Mesenchymal stem cell (in vitro differentiated cells and primary cell): ENCODE measurements around the gene TIGAR.

Experiments used
- DNase-seq: peaks from one replicate; pipeline ENCODE4 v3.0.0-alpha.2; 2013
- H2AFZ ChIP-seq: one replicate; pipeline ENCODE4 v1.6.1; 2013; ENCODE audit warnings: low read depth, mild to moderate bottlenecking, control low read depth, inconsistent platforms, low read length, moderate library complexity
- H2AK5ac ChIP-seq: 2 replicates; pipeline ENCODE4 v1.6.1; 2013; ENCODE audit warnings: low read length, moderate library complexity, mild to moderate bottlenecking, inconsistent platforms; ENCODE audit not compliant: severe bottlenecking
- H2BK120ac ChIP-seq: one replicate; pipeline ENCODE4 v1.6.1; 2013; ENCODE audit warnings: low read depth, mild to moderate bottlenecking, inconsistent platforms, low read length, moderate library complexity
- H2BK12ac ChIP-seq, 2 experiments: one replicate each; pipeline ENCODE4 v1.6.1; 2013; ENCODE audit warnings: inconsistent platforms in 2 of 2, low read length in 2 of 2, mild to moderate bottlenecking in 2 of 2, moderate library complexity in 2 of 2, control low read depth in 1 of 2
- H2BK15ac ChIP-seq: one replicate; pipeline ENCODE4 v1.6.1; 2013; ENCODE audit warnings: mild to moderate bottlenecking, low read depth, inconsistent platforms; ENCODE audit not compliant: poor library complexity, severe bottlenecking
- H2BK5ac ChIP-seq: 2 replicates; pipeline ENCODE4 v1.6.1; 2013; ENCODE audit warnings: low read depth, mild to moderate bottlenecking, low read length, control low read depth, inconsistent platforms; ENCODE audit not compliant: poor library complexity, severe bottlenecking
- H3K14ac ChIP-seq, 2 experiments: one replicate each; pipeline ENCODE4 v1.6.1; 2013; ENCODE audit warnings: inconsistent platforms in 2 of 2, low read length in 2 of 2, control low read depth in 1 of 2, mild to moderate bottlenecking in 1 of 2, moderate library complexity in 1 of 2
- H3K18ac ChIP-seq, 2 experiments: one replicate each; pipeline ENCODE4 v1.6.1; 2013; ENCODE audit warnings: inconsistent platforms in 2 of 2, low read length in 2 of 2, control low read depth in 1 of 2, low read depth in 1 of 2, mild to moderate bottlenecking in 1 of 2
- H3K23ac ChIP-seq, 2 experiments: one replicate each; pipeline ENCODE4 v1.6.1; 2013; ENCODE audit warnings: inconsistent platforms in 2 of 2, low read length in 2 of 2, mild to moderate bottlenecking in 2 of 2, moderate library complexity in 2 of 2, control low read depth in 1 of 2
- H3K27ac ChIP-seq: 2 replicates; pipeline ENCODE4 v1.5.1; 2013; ENCODE audit warnings: mild to moderate bottlenecking, moderate library complexity, low read length, control low read depth, inconsistent platforms; ENCODE audit not compliant: poor library complexity, severe bottlenecking
- H3K27me3 ChIP-seq, 2 experiments: 2 replicates each; pipeline versions ENCODE4 v1.6.1 to v1.7.0; 2013; ENCODE audit warnings: low read length in 2 of 2, mild to moderate bottlenecking in 2 of 2, moderate library complexity in 2 of 2, control low read depth in 1 of 2, inconsistent platforms in 1 of 2; ENCODE audit not compliant: control insufficient read depth in 1 of 2, insufficient read depth in 1 of 2
- H3K36me3 ChIP-seq, 2 experiments: 2 replicates each; pipeline versions ENCODE4 v1.6.1 to v1.7.0; 2013; ENCODE audit warnings: low read length in 2 of 2, control low read depth in 1 of 2, inconsistent platforms in 1 of 2, low read depth in 1 of 2, mild to moderate bottlenecking in 1 of 2; ENCODE audit not compliant: insufficient read depth in 2 of 2, control insufficient read depth in 1 of 2
- H3K4ac ChIP-seq, 2 experiments: one replicate each; pipeline ENCODE4 v1.6.1; 2013; ENCODE audit warnings: inconsistent platforms in 2 of 2, low read length in 2 of 2, mild to moderate bottlenecking in 2 of 2, moderate library complexity in 2 of 2, control low read depth in 1 of 2, low read depth in 1 of 2
- H3K4me1 ChIP-seq: 2 replicates; pipeline ENCODE4 v1.6.1; 2013; ENCODE audit warnings: low read depth, low read length, control low read depth; ENCODE audit not compliant: control insufficient read depth, insufficient read depth
- H3K4me2 ChIP-seq: 2 replicates; pipeline ENCODE4 v1.6.1; 2013; ENCODE audit warnings: low read length, mild to moderate bottlenecking, inconsistent platforms; ENCODE audit not compliant: poor library complexity, severe bottlenecking
- H3K4me3 ChIP-seq, 2 experiments: 2 replicates each; pipeline versions ENCODE4 v1.5.1 to v1.7.0; 2013; ENCODE audit warnings: low read length in 2 of 2, mild to moderate bottlenecking in 2 of 2, control low read depth in 1 of 2, low read depth in 1 of 2; ENCODE audit not compliant: insufficient read depth in 1 of 2
- H3K79me1 ChIP-seq: replicated peaks from 2 replicates; pipeline ENCODE4 v1.6.1; 2013; ENCODE audit warnings: mild to moderate bottlenecking, control low read depth, low read length, inconsistent platforms; ENCODE audit not compliant: poor library complexity, severe bottlenecking
- H3K9ac ChIP-seq: 2 replicates; pipeline ENCODE4 v1.7.0; 2013; ENCODE audit warnings: mild to moderate bottlenecking, low read length, moderate library complexity
- H3K9me3 ChIP-seq: 2 replicates; pipeline ENCODE4 v1.7.0; 2013; ENCODE audit warnings: mild to moderate bottlenecking, low read length; ENCODE audit not compliant: control insufficient read depth
- H4K8ac ChIP-seq: one replicate; pipeline ENCODE4 v1.6.1; 2013; ENCODE audit warnings: inconsistent platforms, mild to moderate bottlenecking, low read length, moderate library complexity
- H4K91ac ChIP-seq: one replicate; pipeline ENCODE4 v1.6.1; 2013; ENCODE audit warnings: mild to moderate bottlenecking, low read length, inconsistent platforms
- WGBS: methylation state at CpG from one replicate; pipeline ENCODE4 v1.1.7; 2013; ENCODE audit warnings: mixed read lengths; 5-methylcytosine and 5-hydroxymethylcytosine counted together

The TIGAR gene

GRCh38 chr12:4356041-4356327, 35.0 kb downstream of the TIGAR start:
- Histone ChIP-seq H3K4me1 (no peaks in the 10 kb centered on the region), H3K14ac (no peak overlapping the region), H2BK15ac (no peak overlapping the region), H2BK5ac (no peak overlapping the region), H2BK120ac (no peak overlapping the region), H3K27me3 (no peaks in the 10 kb centered on the region), H3K9ac (no peak overlapping the region), H3K27ac (no peak overlapping the region), H3K36me3 (peaks cover 12 to 35% of the 10 kb centered on the region in 2 experiments), H2BK12ac (no peak overlapping the region), H3K79me1 (no peaks in the 10 kb centered on the region), H3K4ac (no peak overlapping the region), H3K9me3 (peaks cover 3% of the 10 kb centered on the region), H3K18ac (no peak overlapping the region), H3K23ac (no peak overlapping the region), H3K4me3 (no peak overlapping the region), H2AFZ (no peak overlapping the region), H2AK5ac (no peak overlapping the region), H3K4me2 (no peak overlapping the region), H4K8ac (no peak overlapping the region), H4K91ac (no peak overlapping the region)
- DNase-seq, result peak; percentile 9

GRCh38 chr12:4366090-4366489, 45.1 kb downstream of the TIGAR start:
- Histone ChIP-seq H3K4ac (no peak overlapping the region), H2BK5ac (no peak overlapping the region), H3K79me1 (no peaks in the 10 kb centered on the region), H4K91ac (no peak overlapping the region), H3K27me3 (peaks cover 0 to 3% of the 10 kb centered on the region in 2 experiments), H2BK12ac (no peak overlapping the region), H3K9me3 (no peaks in the 10 kb centered on the region), H3K36me3 (no peaks in the 10 kb centered on the region), H3K23ac (no peak overlapping the region), H3K27ac (no peak overlapping the region), H4K8ac (no peak overlapping the region), H3K4me2 (no peak overlapping the region), H3K18ac (no peak overlapping the region), H3K4me3 (no peak overlapping the region), H2BK15ac (no peak overlapping the region), H3K4me1 (no peaks in the 10 kb centered on the region), H2BK120ac (no peak overlapping the region), H3K9ac (no peak overlapping the region), H3K14ac (no peak overlapping the region), H2AK5ac (no peak overlapping the region), H2AFZ (no peak overlapping the region)
- no peak for DNase-seq
- 65% methylated on average over 2 of the region's 2 CpGs for WGBS

- no peak overlapping the region for H2BK12ac ChIP-seq
- WGBS, result 83% methylated on average over 4 of the region's 4 CpGs
- no peak overlapping the region for H2BK120ac ChIP-seq
- H3K4me1 ChIP-seq, result no peaks in the 10 kb centered on the region
- H2AK5ac ChIP-seq, result no peak overlapping the region
- DNase-seq, result no peak
- no peaks in the 10 kb centered on the region for H3K9me3 ChIP-seq
- H3K79me1 ChIP-seq, result no peaks in the 10 kb centered on the region
- no peak overlapping the region for H3K27ac ChIP-seq
- no peak overlapping the region for H3K23ac ChIP-seq
- no peak overlapping the region for H3K4ac ChIP-seq
- H3K4me2 ChIP-seq, result no peak overlapping the region
- H3K18ac ChIP-seq, result no peak overlapping the region
- no peak overlapping the region for H4K91ac ChIP-seq
- H3K4me3 ChIP-seq, result no peak overlapping the region
- H2BK5ac ChIP-seq, result no peak overlapping the region
- peaks cover 3 to 4% of the 10 kb centered on the region in 2 experiments for H3K27me3 ChIP-seq
- no peak overlapping the region for H2AFZ ChIP-seq
- no peak overlapping the region for H3K9ac ChIP-seq
- no peak overlapping the region for H2BK15ac ChIP-seq
- H3K36me3 ChIP-seq, result no peaks in the 10 kb centered on the region
- no peak overlapping the region for H3K14ac ChIP-seq
- no peak overlapping the region for H4K8ac ChIP-seq
Measured at GRCh38 chr12:4369548-4369947, 48.5 kb downstream of the TIGAR start.

GRCh38 chr12:4370265-4370664, 49.3 kb downstream of the TIGAR start:
- Histone ChIP-seq H3K4me1 (no peaks in the 10 kb centered on the region), H3K14ac (no peak overlapping the region), H3K36me3 (no peaks in the 10 kb centered on the region), H3K4me2 (no peak overlapping the region), H3K18ac (no peak overlapping the region), H3K27me3 (peaks cover 3 to 4% of the 10 kb centered on the region in 2 experiments), H2BK12ac (no peak overlapping the region), H3K9me3 (no peaks in the 10 kb centered on the region), H3K27ac (no peak overlapping the region), H2BK5ac (no peak overlapping the region), H4K91ac (no peak overlapping the region), H2AFZ (no peak overlapping the region), H3K4ac (no peak overlapping the region), H4K8ac (no peak overlapping the region), H3K4me3 (no peak overlapping the region), H3K9ac (no peak overlapping the region), H3K23ac (no peak overlapping the region), H2BK15ac (no peak overlapping the region), H3K79me1 (no peaks in the 10 kb centered on the region), H2AK5ac (no peak overlapping the region), H2BK120ac (no peak overlapping the region)
- WGBS, result 94% methylated on average over 28 of the region's 31 CpGs
- no peak for DNase-seq
